ENCODE measurements around the gene TUBA4B.

The TUBA4B gene

DNA sequence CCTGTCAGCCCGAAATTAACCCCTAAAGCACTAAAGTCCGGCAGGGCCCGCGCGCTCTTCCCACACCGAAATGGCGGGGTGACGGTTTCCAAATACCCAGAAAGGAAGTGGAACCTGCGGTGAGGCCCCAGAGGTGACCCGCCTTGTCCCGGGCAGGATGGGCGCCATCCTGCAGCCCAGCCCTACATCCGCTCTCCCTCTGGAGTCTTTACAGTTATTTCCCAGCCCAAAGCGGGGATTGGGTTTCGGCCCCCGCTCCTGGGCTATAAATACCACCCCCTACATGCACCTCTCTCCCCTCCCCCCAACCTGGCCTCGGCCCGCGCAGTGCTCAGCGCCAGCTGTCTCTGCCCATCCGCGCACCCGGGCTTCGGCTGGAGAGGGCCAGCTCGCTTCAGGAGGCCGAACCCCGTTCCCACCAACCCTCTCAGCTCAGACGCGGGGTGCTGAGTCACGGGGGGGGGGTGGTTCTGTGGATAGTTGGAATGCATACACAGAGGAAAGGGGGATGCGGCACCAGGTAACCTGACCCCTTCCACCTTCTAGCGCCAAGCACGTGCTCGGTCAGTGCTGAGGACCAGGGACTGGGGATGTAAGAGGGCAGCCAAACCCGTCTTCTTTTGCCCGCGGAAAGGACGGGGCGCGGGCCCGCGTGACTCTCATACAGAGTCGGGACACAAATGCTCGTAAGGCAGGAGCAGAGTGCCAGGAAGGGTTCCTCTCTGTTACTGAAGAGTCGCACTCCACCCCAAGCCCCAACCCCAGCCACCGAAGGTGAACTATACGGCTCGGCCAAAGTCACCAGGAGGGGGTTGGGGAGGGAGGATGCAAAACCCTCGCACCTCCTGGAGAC, at the start of gene TUBA4B:
TUBA4B (plus strand) TSS at position 344 of the 853 bp plus-strand sequence; CDS start at position 509, 165 bp downstream.
- Histone ChIP-seq H3K4me1 (ENCODE audit: insufficient read depth, low read length) (peaks cover 21% of the 10 kb centered on the region), H3K9ac (ENCODE audit: low read depth, low read length) (peak within 1 kb of the TSS; percentile 56; the same call in 1 of the 2 replicates), H3K9me3 (ENCODE audit: control insufficient read depth, insufficient read depth, low read length) (no peaks in the 10 kb centered on the region), H3K36me3 (ENCODE audit: insufficient read depth, low read length) (no peaks in the 10 kb centered on the region)

DNA sequence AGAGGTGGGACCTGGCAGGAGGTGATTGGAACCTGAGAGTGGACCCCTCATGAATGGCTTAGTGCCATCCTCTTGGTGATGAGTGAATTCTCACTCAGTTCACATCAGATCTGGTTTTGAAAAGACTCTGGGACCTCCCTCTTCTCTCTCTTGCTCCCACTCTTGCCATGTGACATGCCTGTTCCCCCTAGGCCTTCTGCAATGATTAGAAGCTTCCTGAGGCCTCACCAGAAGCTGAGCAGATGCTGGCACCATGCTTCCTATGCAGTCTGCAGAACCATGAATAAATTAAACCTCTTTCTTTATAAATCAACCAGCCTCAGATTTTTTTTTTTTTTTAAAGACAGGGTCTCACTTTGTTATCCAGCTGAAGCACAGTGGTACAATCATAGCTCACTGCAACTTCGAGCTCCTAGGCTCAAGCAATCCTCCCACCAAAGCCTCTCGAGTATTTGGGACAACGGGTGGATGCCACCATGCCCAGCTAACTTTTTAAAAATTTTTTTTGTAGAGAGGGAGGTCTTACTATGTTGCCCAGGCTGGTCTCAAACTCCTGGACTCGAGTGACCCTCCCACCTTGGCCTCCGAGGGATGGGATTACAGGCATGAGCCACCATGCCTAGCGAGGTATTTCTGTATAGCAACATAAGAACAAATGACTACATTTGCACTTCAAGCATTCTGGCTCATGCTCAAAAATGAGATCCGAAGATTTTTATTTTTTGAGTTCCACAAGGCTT, 48.4 kb upstream of the TUBA4B start:
- Histone ChIP-seq H3K36me3 (ENCODE audit: insufficient read depth, low read length) (no peaks in the 10 kb centered on the region; the same call in 1 of the 2 replicates), H3K9ac (ENCODE audit: low read depth, low read length) (no peak overlapping the region), H3K9me3 (ENCODE audit: control insufficient read depth, insufficient read depth, low read length) (no peaks in the 10 kb centered on the region), H3K4me1 (ENCODE audit: insufficient read depth, low read length) (peaks cover 5% of the 10 kb centered on the region; the same call in 1 of the 2 replicates)

DNA sequence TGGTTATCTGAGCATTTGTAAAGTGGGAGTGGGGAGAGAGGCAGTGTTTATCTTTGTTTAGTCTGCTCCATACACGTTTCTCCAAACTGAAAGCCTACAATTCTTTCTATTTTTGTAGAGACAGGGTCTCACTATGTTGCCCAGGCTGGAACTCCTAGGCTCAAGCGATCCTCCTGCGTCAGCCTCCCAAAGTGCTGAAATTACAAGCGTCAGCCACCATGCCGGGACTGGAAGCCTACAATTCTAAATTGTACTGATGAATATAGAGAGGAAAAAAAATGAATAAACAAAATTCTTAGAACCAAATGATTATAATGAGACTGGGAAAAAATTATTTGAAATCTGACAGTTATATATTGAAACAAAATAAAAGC, 47.9 kb upstream of the TUBA4B start:
- H3K9me3 ChIP-seq (ENCODE audit: control insufficient read depth, insufficient read depth, low read length), result no peaks in the 10 kb centered on the region
- peaks cover 5% of the 10 kb centered on the region; the same call in 1 of the 2 replicates for H3K4me1 ChIP-seq (ENCODE audit: insufficient read depth, low read length)
- no peaks in the 10 kb centered on the region; the same call in 1 of the 2 replicates for H3K36me3 ChIP-seq (ENCODE audit: insufficient read depth, low read length)
- H3K9ac ChIP-seq (ENCODE audit: low read depth, low read length), result no peak overlapping the region

DNA sequence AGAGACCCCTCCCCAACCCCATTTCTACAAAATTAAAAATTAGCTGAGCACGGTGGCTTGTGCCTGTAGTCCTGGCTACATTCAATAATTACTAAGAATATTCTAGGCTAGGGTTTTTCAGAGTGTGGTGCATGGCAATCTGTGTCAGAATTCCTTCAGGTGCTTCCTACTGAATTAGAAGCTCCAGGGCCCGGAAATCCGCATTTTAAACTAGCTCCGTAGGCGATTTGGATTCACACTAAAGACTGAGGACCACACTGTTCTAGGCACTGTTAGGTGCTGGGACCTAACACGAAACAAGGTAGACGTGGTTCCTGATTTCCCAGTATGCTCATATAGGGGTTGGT, 47.1 kb upstream of the TUBA4B start:
- no peaks in the 10 kb centered on the region; the same call in 1 of the 2 replicates for H3K36me3 ChIP-seq (ENCODE audit: insufficient read depth, low read length)
- H3K4me1 ChIP-seq (ENCODE audit: insufficient read depth, low read length), result peaks cover 5% of the 10 kb centered on the region; the same call in 1 of the 2 replicates
- peak overlapping the region; percentile 95 for H3K9ac ChIP-seq (ENCODE audit: low read depth, low read length)
- H3K9me3 ChIP-seq (ENCODE audit: control insufficient read depth, insufficient read depth, low read length), result no peaks in the 10 kb centered on the region

DNA sequence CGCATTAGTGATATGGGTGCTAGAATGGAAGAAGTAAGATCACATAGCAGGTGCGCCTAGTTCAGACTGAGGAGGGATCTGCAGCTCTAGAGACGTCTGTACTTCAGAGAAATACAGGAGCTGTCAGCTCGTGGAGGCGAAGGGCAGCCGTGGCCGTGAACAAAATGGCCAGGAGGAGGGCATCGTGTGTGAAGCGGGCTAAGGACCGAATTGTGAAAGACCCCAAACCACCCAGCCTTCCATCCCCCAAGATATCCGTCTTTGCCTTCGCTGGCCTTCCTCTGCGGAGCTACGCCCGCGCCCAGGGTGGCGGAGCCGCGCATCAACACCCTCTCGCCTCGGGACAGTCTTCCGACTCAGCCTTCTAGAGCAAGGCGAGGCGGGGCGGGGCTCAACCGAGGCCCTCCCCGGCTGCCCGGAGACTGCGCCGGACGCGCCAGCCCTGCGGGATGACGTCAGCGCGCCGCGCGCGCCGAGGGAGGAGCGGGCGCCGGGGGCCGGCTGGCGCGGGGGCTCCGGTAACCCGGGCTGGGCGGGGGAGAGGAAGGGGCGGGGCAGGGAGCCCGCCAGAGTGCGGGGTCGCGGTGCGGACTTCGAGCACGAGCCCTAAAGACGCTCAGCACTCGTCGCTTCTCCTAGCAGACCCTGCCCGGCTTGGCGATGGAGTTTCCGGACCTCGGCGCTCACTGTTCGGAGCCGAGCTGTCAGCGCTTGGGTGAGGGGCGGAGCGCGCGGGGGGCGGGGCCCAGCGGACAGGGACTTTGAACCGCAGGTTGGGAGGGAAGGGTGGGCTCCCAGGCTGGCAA, 46.5 kb upstream of the TUBA4B start, which contains the start of gene ZFAND2B:
ZFAND2B (plus strand) TSS at position 455 of the 806 bp plus-strand sequence; CDS start at position 661, 206 bp downstream.
- peak within 1 kb of the TSS; percentile 95 for H3K9ac ChIP-seq (ENCODE audit: low read depth, low read length)
- H3K4me1 ChIP-seq (ENCODE audit: insufficient read depth, low read length), result peaks cover 5% of the 10 kb centered on the region; the same call in 1 of the 2 replicates
- H3K9me3 ChIP-seq (ENCODE audit: control insufficient read depth, insufficient read depth, low read length), result no peaks in the 10 kb centered on the region
- H3K36me3 ChIP-seq (ENCODE audit: insufficient read depth, low read length), result no peaks in the 10 kb centered on the region; the same call in 1 of the 2 replicates

DNA sequence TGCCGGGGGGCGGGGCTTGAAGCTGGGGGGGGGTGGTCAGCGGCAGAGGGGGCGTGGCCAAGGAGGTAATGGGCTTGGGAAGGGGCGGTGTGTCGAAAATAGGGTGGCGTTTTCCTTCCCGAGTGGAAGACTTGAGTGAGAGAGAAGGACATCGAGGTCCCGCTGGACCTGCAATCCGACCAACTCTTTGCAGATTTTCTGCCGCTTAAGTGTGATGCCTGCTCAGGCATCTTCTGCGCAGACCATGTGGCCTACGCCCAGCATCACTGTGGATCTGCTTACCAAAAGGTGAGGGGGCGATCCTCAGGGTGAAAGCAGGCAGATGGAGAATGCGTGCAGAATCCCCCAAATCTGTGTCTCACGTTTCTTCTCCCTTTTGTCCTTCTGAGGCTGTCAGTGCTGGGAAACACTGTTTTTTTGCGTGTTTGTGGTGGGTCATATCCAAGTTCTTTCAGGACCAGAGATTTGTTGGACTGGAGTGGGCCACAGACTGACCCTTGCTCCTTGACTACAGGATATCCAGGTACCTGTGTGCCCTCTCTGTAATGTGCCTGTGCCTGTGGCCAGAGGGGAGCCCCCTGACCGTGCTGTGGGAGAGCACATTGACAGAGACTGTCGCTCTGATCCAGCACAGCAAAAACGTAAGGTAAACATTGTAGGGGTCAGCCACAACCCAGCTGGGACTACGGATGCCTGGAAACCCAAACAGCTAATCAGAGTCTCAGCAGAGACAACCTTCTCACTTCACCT, 45.7 kb upstream of the TUBA4B start:
- H3K9ac ChIP-seq (ENCODE audit: low read depth, low read length), result peak overlapping the region; percentile 95

DNA sequence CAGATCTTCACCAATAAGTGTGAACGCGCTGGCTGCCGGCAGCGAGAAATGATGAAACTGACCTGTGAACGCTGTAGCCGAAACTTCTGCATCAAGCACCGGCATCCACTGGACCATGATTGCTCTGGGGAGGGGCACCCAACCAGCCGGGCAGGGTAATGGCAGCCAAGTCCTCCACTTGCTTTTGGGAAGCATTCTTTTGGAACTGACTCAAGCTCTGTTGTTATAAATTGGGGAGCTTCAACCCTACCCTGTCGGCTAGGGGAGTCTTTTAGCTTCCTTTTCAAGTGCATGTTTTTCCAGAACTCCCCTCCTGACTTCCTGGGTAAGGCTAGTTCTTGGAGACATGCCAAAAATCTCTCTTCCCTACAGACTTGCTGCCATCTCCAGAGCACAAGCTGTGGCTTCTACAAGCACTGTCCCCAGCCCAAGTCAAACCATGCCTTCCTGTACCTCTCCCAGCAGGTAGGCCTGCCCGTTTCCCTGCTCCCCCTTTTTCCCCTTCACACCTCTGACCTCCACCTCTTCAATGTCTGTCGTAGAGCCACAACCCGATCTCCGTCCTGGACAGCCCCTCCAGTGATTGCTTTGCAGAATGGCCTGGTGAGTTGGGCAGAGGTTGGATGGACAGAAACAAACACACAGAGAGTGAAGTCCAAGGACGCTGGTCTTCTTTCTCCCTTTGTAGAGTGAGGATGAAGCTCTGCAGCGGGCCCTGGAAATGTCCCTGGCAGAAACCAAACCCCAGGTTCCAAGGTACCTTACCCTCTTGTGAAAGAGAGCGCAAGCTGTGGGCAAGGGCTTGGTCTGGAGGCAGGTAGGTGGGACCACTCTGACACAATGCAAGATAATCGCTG, 44.9 kb upstream of the TUBA4B start:
- Histone ChIP-seq H3K4me1 (ENCODE audit: insufficient read depth, low read length) (peaks cover 5% of the 10 kb centered on the region; the same call in 1 of the 2 replicates), H3K9ac (ENCODE audit: low read depth, low read length) (no peak overlapping the region), H3K9me3 (ENCODE audit: control insufficient read depth, insufficient read depth, low read length) (no peaks in the 10 kb centered on the region), H3K36me3 (ENCODE audit: insufficient read depth, low read length) (no peaks in the 10 kb centered on the region; the same call in 1 of the 2 replicates)

More for the DNA sequence above, 45.7 kb upstream of the TUBA4B start:
- no peaks in the 10 kb centered on the region for H3K9me3 ChIP-seq (ENCODE audit: control insufficient read depth, insufficient read depth, low read length)
- peaks cover 5% of the 10 kb centered on the region; the same call in 1 of the 2 replicates for H3K4me1 ChIP-seq (ENCODE audit: insufficient read depth, low read length)
- no peaks in the 10 kb centered on the region; the same call in 1 of the 2 replicates for H3K36me3 ChIP-seq (ENCODE audit: insufficient read depth, low read length)

DNA sequence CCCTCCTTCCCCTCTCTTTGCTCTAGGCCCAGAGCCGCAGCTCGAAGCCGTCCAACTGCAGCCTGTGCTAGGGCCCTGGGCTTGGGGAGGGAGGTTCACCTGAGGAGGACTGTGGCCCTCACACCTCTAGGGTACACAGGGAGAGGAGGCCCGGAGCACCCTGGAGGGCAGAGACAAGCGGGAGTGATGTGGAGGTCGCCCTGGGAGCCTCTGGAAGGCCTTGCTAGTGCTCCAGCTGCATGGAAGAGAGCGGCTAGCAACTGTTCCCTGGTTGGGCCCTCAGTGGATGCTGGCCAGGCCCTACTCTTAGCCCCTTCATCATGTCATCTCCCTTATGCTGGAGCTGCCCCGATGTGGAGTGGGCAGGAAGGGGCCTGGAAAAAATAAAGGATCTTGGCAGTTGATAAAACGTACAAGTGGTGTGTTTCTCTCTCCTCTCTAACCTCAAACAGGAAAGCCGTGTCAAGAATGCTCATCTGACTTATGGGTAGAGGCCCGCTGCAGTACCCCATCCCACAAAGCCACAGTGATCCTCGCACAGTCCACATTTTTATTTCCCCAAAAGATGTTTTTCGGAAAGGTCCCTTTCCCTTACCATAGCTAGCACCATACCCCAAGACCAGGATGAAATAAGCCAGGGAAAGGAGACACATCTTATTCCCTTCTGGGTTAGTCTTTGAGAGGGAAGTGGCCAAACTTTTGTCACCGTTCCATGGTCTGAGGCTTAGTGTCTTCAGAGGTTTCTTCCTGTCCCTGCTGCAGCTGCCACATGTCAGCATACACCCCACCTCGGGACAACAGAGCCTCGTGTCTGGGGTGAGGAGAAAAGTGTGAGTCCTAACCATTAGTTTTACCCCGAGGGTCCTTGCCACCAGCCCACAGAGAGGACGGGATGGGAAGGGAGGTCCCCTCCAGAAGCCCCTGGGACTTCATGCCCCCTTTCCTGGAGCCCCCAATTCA, 43.5 kb upstream of the TUBA4B start:
- no peak overlapping the region for H3K9ac ChIP-seq (ENCODE audit: low read depth, low read length)
- H3K9me3 ChIP-seq (ENCODE audit: control insufficient read depth, insufficient read depth, low read length), result no peaks in the 10 kb centered on the region
- H3K36me3 ChIP-seq (ENCODE audit: insufficient read depth, low read length), result peaks cover 5% of the 10 kb centered on the region
- peaks cover 5% of the 10 kb centered on the region; the same call in 1 of the 2 replicates for H3K4me1 ChIP-seq (ENCODE audit: insufficient read depth, low read length)

DNA sequence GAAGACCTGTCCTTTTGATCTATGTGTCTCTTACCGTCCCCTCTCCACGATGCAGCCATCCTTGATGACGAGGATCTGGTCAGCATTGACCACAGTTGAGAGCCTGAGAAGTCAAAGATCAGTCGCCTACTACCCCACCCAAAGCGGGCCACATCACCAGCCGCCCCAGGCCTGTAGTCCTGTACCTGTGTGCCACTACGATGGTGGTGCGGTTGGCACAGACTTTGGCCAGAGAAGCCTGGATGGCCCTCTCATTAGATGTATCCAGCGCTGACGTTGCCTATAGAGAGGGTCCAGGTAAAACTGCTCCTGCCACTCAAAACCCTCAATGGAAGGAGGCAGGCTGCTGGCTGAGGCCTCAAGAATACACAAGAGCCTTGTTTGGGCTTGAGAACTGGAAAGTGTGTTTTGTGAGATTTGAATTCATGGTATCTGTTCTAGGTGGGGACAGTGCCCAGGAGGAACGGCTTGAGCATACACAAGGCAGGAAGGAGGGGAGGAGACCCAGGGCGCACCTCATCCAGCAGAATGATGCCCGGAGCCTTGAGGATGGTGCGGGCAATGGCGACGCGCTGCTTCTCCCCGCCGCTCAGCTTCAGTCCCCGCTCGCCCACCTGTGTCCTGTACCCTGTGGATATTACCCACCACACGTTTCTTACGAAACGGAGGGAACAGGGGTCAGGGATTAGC, 42.7 kb upstream of the TUBA4B start:
- peaks cover 5% of the 10 kb centered on the region; the same call in 1 of the 2 replicates for H3K4me1 ChIP-seq (ENCODE audit: insufficient read depth, low read length)
- no peak overlapping the region for H3K9ac ChIP-seq (ENCODE audit: low read depth, low read length)
- peaks cover 8% of the 10 kb centered on the region for H3K36me3 ChIP-seq (ENCODE audit: insufficient read depth, low read length)

DNA sequence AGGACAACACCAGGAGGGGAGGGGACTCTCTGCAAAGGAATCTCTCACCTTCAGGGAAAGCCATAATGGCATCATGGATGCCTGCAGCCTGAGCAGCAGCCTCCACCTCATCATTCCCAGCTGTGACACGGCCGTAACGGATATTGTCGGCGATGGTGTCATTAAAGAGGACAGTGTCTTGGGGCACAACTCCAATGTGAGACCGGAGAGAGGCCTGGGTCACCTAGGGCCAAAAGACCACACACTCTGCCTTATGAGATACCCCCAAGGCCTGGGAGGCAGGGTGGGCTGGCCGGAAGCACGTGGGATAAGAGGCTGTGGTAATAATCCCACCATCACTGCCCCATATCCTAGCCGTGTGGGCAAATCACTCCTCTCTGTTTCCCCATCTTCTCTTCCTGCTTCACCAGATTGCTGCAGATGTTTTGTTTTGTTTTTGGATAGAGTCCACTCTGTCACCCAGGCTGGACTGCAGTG, 42.1 kb upstream of the TUBA4B start:
- H3K9ac ChIP-seq (ENCODE audit: low read depth, low read length), result no peak overlapping the region
- H3K36me3 ChIP-seq (ENCODE audit: insufficient read depth, low read length), result peaks cover 8% of the 10 kb centered on the region
- peaks cover 5% of the 10 kb centered on the region; the same call in 1 of the 2 replicates for H3K4me1 ChIP-seq (ENCODE audit: insufficient read depth, low read length)
- H3K9me3 ChIP-seq (ENCODE audit: control insufficient read depth, insufficient read depth, low read length), result no peaks in the 10 kb centered on the region

More for the DNA sequence above, 42.7 kb upstream of the TUBA4B start:
- H3K9me3 ChIP-seq (ENCODE audit: control insufficient read depth, insufficient read depth, low read length), result no peaks in the 10 kb centered on the region

DNA sequence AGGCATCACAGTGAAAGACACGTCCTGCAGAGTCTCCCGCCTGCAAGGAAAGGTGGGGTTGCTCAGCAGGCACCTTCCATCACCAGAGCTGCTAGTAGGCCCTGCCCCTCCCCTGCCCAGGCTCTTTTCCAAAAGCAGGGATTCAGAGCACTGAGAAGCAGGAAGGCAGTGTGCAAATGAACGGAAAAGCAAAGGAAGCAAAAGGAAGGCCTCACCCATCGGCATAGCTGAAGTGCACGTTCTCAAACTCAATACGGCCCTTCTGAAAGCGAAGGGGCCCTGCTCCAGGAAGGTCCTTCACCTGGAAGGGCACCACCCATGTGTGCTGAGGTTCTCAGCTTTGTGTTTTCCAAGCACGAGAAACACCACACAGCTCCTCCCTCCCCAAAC, 40.0 kb upstream of the TUBA4B start:
- H3K36me3 ChIP-seq (ENCODE audit: insufficient read depth, low read length), result peaks cover 8% of the 10 kb centered on the region
- no peaks in the 10 kb centered on the region for H3K9me3 ChIP-seq (ENCODE audit: control insufficient read depth, insufficient read depth, low read length)
- no peak overlapping the region for H3K9ac ChIP-seq (ENCODE audit: low read depth, low read length)
- H3K4me1 ChIP-seq (ENCODE audit: insufficient read depth, low read length), result peaks cover 8% of the 10 kb centered on the region; the same call in 1 of the 2 replicates
